ENCODE results near the gene FOXL1. TPM values are rescaled to one million over a fixed set of nuclear protein-coding genes. Genes with fewer than 3 reads are reported as not detected.

Gene FOXL1
- total RNA-seq, 4 donors from 2014 or later: under 0.01 to 3.2 (median 0.76) TPM; not detected in 1

GRCh38 chr16:86565181-86565631 lies 13.1 kb upstream of the FOXL1 start:
- no peak for TF ChIP-seq CTCF (IDR thresholded peaks at IDR 0.05)
- Histone ChIP-seq H3K4me3 (no peak overlapping the region), H3K4me1 (no peaks in the 10 kb centered on the region), H3K36me3 (no peaks in the 10 kb centered on the region), H3K9me3 (no peaks in the 10 kb centered on the region), H3K27ac (no peak overlapping the region), H3K27me3 (peaks cover 16 to 41% of the 10 kb centered on the region in 2 donors)
- intact Hi-C loops (cut with DNase I; ENCODE audit: low total_unique reads): loop anchor here (5.0 kb wide), 1 partner anchor 497 kb away; no protein-coding TSS in a partner anchor
- DNase-seq: no peak

DNA sequence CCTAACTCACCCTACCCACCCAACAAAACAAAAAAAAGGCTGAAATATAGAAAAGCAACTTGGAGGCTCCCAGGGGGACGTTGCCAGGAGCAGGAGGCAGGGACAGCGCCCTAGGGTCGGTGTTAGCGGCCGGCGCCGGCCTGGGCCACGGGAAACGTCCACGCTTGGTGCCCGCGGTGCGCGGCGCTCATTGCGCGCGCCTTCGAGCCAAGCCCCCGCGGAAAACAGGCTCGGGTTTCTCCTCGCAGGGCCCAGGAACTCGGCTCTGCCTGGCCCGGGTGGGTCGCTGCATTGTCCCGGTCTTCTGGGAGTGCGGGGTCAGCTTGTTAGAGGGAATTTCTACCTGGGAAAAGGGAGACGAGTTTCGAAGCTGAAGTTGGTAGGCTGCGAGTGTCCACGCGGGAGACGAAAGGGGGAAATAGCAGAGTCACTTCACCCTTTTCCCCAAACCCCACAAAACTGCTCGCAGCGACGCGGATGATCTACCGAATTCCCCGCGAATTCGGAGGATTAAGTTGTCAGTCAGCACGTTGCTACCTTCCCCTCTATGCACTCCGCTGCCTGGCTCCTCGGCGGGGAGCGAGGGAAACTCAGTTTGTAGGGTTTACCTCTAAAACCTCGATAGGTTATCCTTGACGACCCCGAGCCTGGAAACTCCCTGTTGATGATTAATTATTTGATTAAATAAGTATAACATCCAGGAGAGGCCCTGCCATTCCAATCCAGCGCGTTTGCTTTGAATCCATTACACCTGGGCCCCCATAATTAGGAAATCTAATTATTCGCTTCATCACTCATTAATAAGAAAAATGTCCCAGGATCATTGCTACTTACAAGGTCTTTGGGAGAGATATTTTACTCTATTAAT lies 12.5 kb upstream of the FOXL1 start:
- no peaks in the 10 kb centered on the region for H3K9me3 ChIP-seq
- no peak overlapping the region for H3K27ac ChIP-seq
- no peaks in the 10 kb centered on the region for H3K36me3 ChIP-seq
- no peaks in the 10 kb centered on the region for H3K4me1 ChIP-seq
- H3K27me3 ChIP-seq: peaks cover 16 to 48% of the 10 kb centered on the region in 2 donors
- TF ChIP-seq CTCF (IDR thresholded peaks at IDR 0.05): no peak
- TF ChIP-seq POLR2A (IDR thresholded peaks at IDR 0.05): no peak
- intact Hi-C loops (cut with DNase I; ENCODE audit: low total_unique reads): loop anchor here (5.0 kb wide), 1 partner anchor 496 kb away; no protein-coding TSS in a partner anchor
- no peak overlapping the region for H3K4me3 ChIP-seq
- DNase-seq: no peak

DNA sequence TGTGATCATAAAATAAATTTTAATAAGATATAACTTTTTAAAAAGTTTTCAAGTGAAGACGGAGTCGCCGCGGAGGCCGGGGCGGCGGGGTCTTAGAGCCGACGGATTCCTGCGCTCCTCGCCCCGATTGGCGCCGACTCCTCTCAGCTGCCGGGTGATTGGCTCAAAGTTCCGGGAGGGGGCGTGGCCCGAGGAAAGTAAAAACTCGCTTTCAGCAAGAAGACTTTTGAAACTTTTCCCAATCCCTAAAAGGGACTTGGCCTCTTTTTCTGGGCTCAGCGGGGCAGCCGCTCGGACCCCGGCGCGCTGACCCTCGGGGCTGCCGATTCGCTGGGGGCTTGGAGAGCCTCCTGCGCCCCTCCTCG lies 11.8 kb upstream of the FOXL1 start, which contains the start of gene FOXC2:
FOXC2 (plus strand) TSS at position 229 of the 365 bp plus-strand sequence. CDS start 507 bp downstream, outside the sequence.
- H3K9me3 ChIP-seq: no peaks in the 10 kb centered on the region
- peaks cover 16 to 52% of the 10 kb centered on the region in 2 donors for H3K27me3 ChIP-seq
- TF ChIP-seq POLR2A (IDR thresholded peaks at IDR 0.05) (peak in 1 of 2 donors; percentile 8), CTCF (IDR thresholded peaks at IDR 0.05) (no peak)
- H3K4me3 ChIP-seq: peak within 1 kb of the TSS in 1 of 2 donors; percentile 8
- no peaks in the 10 kb centered on the region for H3K4me1 ChIP-seq
- peak; percentile 67 to 69 for DNase-seq
- intact Hi-C loops (cut with DNase I; ENCODE audit: low total_unique reads): loop anchor here (5.0 kb wide), 1 partner anchor 496 kb away; no protein-coding TSS in a partner anchor
- H3K36me3 ChIP-seq: no peaks in the 10 kb centered on the region
- peak within 1 kb of the TSS in 1 of 2 donors; percentile 31 for H3K27ac ChIP-seq

DNA sequence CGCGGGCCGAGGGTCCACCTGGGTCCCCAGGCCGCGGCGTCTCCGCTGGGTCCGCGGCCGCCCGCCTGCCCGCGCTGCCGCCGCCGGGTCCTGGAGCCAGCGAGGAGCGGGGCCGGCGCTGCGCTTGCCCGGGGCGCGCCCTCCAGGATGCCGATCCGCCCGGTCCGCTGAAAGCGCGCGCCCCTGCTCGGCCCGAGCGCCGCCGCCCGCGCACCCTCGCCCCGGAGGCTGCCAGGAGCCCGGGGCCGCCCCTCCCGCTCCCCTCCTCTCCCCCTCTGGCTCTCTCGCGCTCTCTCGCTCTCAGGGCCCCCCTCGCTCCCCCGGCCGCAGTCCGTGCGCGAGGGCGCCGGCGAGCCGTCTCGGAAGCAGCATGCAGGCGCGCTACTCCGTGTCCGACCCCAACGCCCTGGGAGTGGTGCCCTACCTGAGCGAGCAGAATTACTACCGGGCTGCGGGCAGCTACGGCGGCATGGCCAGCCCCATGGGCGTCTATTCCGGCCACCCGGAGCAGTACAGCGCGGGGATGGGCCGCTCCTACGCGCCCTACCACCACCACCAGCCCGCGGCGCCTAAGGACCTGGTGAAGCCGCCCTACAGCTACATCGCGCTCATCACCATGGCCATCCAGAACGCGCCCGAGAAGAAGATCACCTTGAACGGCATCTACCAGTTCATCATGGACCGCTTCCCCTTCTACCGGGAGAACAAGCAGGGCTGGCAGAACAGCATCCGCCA lies 11.2 kb upstream of the FOXL1 start:
- intact Hi-C loops (cut with DNase I; ENCODE audit: low total_unique reads): loop anchor here (5.0 kb wide), 1 partner anchor 495 kb away; no protein-coding TSS in a partner anchor
- H3K27me3 ChIP-seq: peaks cover 16 to 52% of the 10 kb centered on the region in 2 donors
- peak overlapping the region in 1 of 2 donors; percentile 31 for H3K27ac ChIP-seq

More for the DNA sequence above, 11.2 kb upstream of the FOXL1 start:
- peak in 1 of 2 donors; percentile 6 for TF ChIP-seq POLR2A (IDR thresholded peaks at IDR 0.05)
- TF ChIP-seq CTCF (IDR thresholded peaks at IDR 0.05): no peak
- H3K4me1 ChIP-seq: no peaks in the 10 kb centered on the region
- no peak for DNase-seq
- H3K9me3 ChIP-seq: no peaks in the 10 kb centered on the region
- H3K4me3 ChIP-seq: peak overlapping the region in 1 of 2 donors; percentile 8
- H3K36me3 ChIP-seq: no peaks in the 10 kb centered on the region

Measured in uterus (tissue), 4 donors.